GM10847 (cell line): Measurements from ENCODE around the gene TINAGL1.

ENCODE experiments used
- POLR2A ChIP-seq: IDR thresholded peaks from 2 replicates; pipeline ENCODE4 v1.6.1; 2011; ENCODE audit not compliant: insufficient read length; ENCODE audit errors: extremely low read depth

TINAGL1 gene

DNA sequence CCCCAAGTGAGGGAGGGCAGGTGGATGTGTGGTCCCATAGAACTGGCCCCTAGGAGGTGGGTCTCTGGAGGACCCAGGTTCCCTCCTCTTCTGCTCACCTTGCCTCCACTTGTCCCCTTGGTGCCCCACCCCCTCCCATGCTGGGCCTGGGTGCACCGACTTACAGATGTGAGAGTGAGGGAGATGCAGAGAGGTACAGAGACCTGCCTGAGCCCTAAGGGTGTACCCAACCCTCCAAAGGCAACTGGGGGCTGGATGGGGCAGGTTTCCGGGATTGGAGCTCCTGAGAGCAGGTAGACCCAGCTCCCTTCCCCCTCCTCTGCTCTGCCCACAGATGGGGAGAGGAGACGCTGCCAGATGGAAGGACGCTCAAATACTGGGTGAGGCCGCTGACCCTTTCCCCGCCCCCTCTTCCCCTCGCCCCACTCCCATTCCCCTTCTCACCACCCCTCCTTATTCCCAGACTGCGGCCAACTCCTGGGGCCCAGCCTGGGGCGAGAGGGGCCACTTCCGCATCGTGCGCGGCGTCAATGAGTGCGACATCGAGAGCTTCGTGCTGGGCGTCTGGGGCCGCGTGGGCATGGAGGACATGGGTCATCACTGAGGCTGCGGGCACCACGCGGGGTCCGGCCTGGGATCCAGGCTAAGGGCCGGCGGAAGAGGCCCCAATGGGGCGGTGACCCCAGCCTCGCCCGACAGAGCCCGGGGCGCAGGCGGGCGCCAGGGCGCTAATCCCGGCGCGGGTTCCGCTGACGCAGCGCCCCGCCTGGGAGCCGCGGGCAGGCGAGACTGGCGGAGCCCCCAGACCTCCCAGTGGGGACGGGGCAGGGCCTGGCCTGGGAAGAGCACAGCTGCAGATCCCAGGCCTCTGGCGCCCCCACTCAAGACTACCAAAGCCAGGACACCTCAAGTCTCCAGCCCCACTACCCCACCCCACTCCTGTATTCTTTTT lies 10.3 kb downstream of the TINAGL1 start:
- no peak for TF ChIP-seq POLR2A

DNA sequence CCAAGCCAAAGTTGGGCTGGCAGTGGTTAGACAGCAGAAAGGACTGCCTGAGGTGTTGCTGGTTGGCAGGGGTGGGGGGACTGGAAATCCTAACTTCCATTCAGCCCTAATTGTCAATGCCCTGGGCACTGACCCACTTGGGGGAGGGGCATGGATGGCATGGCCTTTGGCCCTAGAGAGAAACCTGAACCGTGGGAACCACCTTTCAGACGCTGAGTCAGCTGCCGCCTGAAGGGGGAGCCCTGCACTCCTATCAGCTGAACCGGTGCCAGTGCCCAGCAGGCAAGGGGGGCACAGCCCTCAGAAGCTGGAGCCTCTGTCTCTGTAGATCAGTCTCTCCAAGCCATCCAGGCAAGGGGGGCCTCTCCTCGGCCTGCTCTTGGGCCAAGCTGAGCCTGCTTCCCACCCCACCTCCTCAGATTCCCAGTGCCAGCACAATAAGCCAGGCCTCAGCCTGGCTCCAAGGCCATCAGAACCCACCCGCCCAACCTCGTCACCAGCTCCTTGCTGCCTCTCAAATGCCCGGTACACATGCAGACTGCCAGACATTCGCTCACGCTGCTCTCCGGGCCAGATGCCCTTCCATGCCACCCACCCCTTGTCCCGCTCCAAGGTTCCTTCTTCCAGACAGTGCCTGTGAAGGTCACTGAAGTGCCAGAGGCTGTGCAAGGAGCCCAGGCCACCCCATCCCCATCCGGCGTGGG lies 11.6 kb downstream of the TINAGL1 start:
- no peak for TF ChIP-seq POLR2A

DNA sequence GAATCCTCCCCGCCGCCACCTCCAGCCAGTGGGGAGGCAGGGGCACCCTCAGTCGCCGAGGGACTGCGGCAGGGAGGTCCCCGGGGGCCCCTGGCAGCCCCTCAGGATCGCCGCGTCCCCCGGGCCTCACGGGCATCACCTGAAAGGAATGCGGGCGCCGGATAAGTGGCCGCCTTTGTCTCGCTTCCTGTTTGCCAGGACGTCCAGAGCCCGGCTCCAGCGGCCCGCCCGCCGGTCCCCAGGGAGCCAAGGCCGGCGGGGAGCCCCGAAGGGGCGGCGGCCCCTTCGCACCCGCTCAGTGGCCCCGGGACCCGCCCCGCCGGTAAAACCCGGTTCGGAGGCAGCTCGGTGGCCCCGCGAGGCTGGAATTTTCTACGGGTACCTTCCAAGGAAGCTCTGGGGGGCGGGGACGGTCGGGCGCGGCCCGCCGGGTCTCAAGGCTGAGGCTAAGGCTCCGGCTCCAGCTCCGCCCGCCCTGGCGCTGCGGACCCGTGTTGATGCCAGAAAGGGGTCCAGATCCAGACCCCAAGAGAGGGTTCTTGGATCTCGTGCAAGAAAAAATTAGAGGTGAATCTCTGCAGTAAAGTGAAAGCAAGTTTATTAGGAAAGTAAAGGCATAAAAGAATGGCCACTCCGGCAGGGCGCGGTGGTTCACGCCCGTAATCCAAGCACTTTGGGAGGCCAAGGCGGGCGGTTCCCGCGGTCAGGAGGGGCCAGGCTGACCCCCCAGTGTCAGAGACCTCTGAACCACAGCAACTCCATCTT lies 12.6 kb downstream of the TINAGL1 start:
- no peak for TF ChIP-seq POLR2A

- TF ChIP-seq POLR2A = no peak
Measured at GRCh38 chr1:31591425-31592093, 15.2 kb downstream of the TINAGL1 start.

- no peak for TF ChIP-seq POLR2A
Measured at GRCh38 chr1:31592132-31592531, 15.8 kb downstream of the TINAGL1 start.

GRCh38 chr1:31593136-31593665 lies 16.9 kb downstream of the TINAGL1 start:
- TF ChIP-seq POLR2A = no peak

- no peak for TF ChIP-seq POLR2A
Measured at GRCh38 chr1:31593770-31594632, 17.7 kb downstream of the TINAGL1 start.

DNA sequence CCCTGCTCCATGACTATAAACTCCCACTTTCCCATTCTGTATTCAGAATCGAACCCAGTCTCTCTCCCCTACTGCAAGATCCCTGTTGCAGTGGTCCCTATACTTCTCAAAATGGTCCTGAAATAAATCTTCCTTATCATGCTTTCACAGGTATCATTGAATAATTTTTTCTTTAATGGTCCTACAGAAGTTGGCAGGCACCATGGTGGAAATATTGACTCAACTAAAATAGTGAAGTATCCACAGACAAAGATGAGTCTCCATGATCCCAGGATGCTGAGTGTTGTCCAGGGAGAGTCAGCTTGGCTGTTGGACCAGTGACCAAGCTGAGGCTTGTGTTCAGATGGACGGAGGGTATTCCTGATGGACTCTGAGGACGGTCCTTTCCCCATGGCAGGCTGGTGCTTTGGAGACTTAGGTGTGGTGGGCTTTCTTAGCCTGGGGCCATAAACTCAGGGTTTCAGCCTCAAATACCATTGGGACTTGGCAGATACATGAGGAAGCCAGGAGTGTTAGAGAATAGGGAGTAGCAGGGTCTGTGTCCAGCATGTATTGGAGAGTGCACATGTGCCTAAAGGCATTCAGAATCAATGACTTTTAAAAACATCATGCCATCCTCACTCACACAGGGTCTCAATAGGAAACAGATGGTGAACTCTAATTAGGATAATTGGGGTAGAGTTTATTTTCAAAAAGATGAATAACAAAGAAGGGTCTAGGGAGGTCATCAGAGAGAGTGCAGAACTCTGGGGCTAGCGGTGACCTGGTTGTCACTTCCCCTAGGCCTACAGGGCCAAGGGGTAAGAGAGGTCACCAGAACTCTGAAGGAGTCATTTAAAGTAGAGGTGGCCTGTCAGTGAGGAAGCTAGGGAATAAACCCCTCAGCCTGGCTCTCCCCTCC lies 19.8 kb downstream of the TINAGL1 start:
- no peak for TF ChIP-seq POLR2A

DNA sequence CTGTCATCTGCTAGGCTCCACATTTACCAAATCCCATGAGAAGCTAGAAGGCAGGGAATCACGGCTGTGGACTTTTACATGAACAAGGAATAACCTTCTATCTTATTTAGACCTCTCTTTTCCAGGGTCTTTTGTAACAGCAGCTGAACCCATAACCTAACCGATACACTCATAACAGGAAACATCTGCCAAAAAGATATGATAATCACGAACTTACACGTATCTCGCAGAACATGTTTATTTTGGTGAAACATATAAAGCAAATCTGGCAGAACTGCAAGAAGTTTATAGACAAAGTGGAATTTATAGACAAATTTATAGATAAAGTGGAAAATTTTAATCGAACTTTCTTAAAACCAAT lies 20.4 kb downstream of the TINAGL1 start:
- TF ChIP-seq POLR2A = no peak

- TF ChIP-seq POLR2A = no peak
Measured at GRCh38 chr1:31598980-31599379, 22.7 kb downstream of the TINAGL1 start.

DNA sequence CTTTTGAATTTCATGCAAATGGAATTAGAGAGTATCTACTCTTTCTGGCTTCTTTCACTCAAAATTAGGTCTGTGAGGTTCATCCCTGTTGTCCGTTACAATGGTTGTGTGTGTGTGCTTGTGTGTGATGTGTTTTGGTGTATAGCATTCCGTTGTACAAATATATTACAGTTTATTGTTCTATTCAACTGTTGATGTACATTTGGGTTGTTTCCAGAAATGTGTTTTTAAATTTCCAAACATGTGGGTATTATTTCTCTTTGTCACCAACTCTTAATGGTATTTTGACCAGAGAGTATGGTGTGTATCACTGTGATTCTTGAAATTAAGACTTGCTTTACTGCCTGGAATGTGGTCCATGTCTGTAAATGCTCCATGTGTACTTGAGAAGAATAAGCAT lies 24.3 kb downstream of the TINAGL1 start:
- TF ChIP-seq POLR2A = no peak

DNA sequence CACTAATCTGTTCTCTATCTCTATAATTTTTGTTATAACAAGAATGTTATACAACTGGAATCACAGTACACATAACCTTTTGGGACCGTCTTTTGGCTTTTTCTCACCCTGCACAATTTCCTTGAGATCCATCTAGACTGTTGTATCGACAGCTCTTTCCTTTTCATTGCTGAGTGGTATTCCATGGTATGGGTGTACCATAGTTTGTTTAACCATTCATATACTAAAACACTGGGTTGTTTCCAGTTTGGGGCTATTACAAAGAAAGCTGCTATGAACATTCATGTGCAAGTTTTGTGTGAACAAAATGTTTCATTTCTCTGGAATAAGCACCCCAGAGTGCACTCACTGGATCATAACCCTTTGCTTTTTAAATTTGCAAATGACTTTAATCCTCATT lies 25.8 kb downstream of the TINAGL1 start:
- no peak for TF ChIP-seq POLR2A

GRCh38 chr1:31605908-31606427 lies 29.7 kb downstream of the TINAGL1 start:
- TF ChIP-seq POLR2A = no peak
